Peyer's patch (tissue), 4 donors: ENCODE data around the gene TBXA2R.
"Not testable (repeated sequence)": the region's sequence is repeated elsewhere in the genome, so short reads cannot be mapped to it uniquely, and the experiment has no call there.

ENCODE experiments used
- CTCF ChIP-seq, 6 experiments: fragments of 450-650 bp in 4 of 6; fragments of 200-600 bp in 2 of 6; sonication (generic) in 1 of 6; IDR thresholded peaks; one replicate each; pipeline ENCODE4 v1.5.1; 2017 to 2019; ENCODE audit warnings: antibody characterized with exemption in 6 of 6, mild to moderate bottlenecking in 3 of 6, moderate library complexity in 1 of 6
- POLR2A ChIP-seq, 2 donors: fragments of 450-650 bp; IDR thresholded peaks; one replicate each; pipeline ENCODE4 v1.5.1; 2017; ENCODE audit warnings: antibody characterized with exemption in 2 of 2, mild to moderate bottlenecking in 2 of 2, moderate library complexity in 2 of 2

- TF ChIP-seq CTCF, POLR2A (IDR thresholded peaks at IDR 0.05): not testable (repeated sequence)
Measured at GRCh38 chr19:3647102-3647501, 40.4 kb upstream of the TBXA2R start.
